RCC 7860 (cell line): Measurements from ENCODE around the gene MAN1B1.

ENCODE experiments used
- DNase-seq: peaks from one replicate; pipeline ENCODE4 v3.0.0-alpha.2; 2015; ENCODE audit warnings: low spot score
- FAIRE-seq: peaks from 2 replicates; lab custom pipeline; 2012; peaks lifted over from hg19 to GRCh38; lab: Jason Lieb, UNC

The MAN1B1 gene

DNA sequence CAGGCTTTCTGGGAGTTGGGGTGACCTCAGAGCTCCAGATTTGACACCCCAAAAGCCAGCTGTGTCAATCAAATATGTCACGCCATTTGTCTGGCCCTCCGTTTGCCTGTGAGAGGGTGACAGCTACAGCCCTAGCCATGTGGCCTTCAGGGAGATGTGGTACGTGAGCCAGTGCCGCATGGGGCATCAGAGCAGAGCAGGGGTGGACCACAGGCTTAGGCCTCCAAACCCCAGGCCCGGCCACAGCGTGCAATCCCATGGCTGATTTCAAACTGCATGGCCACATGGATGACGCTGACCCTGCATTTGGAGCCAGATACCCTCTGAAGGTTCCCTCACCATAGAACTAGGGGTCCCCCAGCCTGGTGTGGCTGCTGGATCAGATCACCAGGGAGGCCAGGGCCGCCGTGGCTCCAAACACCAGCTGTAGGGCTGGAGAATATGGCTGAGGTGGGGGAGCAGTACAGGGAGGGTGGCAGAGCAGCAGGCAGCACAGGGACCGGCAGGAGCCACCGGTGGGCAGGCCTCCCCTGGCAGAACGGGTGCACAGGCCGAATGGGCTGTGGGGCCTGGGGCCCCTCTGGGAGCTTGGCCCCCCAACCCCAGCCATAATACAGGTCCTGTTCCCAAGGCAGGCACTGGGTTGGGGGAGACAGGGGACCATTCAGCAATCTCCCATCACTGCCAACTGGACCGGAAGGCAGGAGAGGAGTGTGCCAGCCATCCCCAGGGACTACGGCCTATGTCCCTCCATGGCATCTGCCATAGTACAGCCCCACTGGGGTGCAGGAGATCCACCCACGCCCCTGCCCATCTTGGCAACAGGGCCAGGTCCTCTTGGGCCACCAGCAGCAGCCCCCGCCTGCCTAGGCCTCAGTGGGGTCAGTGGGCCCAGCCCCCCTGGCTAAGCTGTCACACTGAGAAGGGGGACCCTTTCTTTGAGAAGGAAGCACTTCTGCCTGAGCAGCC, 18.0 kb upstream of the MAN1B1 start:
- FAIRE-seq: no peak
- DNase-seq: no peak

DNA sequence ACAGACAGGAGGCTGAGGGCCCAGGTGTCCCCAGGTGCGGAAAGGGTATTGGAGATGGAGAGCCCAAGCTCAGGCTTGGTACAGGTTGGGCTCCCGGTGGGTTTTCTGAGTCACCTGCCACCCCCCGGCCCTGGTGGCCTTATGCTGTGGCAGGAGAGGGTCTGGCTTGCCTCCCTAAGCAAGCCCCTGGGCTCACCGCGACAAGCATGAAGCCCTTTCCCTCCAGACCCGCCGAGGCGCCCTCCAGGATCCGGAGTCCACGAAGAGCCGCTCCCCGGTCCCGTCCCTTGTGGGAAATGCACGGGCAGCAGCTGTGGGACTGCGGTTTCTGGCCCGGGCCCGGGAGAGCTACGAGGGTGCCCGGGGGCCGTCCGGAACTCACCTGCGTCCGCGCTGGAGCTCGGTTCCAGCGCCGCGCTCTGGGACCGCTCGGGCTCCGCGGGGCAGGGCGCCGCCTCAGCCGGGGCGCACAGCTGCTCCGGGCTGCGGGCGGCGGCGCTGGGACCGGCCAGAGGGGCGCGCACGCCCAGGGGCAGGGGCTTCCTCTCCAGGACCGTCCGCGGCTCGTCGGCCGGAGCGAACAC, 17.2 kb upstream of the MAN1B1 start:
- DNase-seq (no peak), FAIRE-seq (no peak)

DNA sequence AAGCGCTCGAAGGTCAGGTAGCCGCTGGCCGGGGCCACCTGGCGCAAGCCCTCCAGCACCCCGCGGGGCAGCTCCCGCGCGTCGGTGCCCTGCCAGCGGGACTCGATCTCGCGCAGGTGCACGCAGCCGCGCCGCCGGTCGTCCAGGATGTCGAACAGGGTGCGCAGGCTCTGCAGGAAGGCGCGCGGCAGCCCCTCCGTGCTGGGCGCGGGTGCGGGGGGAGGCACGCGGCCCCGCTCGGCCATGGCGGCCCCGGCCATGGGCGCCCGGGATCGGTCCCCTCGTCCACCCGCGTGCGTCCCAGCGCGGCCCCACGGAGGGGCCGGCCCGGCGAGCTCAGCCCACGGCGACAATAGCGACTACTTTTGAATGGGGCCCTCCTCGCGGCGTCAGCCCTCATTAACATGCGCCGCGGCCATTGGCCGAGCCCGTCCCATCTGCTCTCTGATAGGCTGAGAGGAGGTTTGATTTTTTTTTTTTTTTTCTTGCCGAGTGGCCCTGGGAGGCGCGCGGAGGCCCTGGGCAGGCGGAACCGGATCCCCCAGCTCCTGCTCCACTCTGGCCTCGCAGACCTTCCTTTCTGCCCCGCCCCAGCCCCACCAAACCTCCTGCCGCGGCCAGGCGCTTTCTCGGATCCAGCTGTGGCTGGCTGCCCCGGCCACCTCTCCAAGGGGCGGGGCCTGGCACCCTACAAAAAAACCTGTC, 16.4 kb upstream of the MAN1B1 start, which contains the start of gene SAPCD2:
SAPCD2 (minus strand) TSS at position 357 of the 705 bp plus-strand sequence; CDS start at position 260, 97 bp downstream.
- FAIRE-seq (peak; percentile 88), DNase-seq (peak; percentile 85)

DNA sequence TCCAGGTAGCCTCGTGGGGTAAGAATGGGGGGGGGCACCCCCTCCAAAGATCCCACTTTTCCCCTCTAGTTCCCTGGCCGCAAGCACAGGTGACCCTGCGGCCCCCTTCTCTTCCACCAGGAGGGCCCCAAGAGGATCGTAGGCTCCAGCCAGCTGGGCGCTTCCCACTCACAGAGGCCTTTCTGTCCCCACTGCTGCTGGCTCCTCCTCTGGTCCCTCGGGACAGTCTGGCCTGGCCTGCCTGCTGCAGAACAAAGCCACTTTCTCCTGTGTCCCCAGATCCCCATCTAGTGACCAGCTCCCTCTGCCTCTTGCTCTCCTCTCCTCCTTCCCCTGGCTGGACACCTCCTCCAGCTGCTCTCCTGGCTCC, 15.9 kb upstream of the MAN1B1 start:
- peak; percentile 11 for DNase-seq
- FAIRE-seq: no peak

DNA sequence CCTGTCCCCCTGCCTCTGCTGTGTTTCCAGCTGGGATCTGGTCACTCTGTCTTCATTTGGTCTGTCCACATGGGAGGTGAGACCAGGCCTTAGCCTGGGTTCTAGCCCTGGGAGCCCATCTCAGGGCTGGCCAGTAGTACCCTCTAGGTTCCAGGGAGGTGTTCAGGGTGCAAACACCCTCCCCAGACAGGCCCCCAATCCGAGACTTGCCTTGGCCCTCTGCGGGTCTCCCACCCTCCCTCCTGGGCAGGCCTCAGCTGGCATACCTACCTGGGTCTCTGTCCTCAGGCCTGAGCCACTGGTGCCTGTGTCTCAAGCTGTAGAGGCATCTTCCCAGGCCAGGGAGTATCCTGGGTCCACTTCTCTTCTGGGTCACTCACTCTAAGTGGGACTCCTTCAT, 15.5 kb upstream of the MAN1B1 start:
- DNase-seq (no peak), FAIRE-seq (no peak)

DNA sequence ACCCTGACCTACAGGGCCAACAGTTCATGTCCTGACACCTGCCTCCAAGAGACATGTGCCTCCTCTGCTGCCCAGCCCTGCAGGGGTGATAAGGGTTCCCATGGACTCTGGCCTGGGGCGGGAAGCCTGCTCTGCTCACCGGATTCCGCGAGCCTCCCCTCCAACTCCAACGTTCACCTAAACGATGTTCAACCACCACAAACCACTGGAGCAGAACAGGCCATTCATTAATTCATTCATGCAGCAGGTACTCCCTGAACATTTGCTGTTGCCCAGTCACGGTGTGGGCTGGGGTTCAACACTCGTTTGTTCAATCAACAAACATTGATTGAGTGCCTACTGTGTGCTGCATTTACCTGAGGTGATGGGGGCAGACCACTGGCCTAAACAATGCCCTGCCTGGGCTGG, 12.8 kb upstream of the MAN1B1 start:
- FAIRE-seq: no peak
- DNase-seq: no peak

DNA sequence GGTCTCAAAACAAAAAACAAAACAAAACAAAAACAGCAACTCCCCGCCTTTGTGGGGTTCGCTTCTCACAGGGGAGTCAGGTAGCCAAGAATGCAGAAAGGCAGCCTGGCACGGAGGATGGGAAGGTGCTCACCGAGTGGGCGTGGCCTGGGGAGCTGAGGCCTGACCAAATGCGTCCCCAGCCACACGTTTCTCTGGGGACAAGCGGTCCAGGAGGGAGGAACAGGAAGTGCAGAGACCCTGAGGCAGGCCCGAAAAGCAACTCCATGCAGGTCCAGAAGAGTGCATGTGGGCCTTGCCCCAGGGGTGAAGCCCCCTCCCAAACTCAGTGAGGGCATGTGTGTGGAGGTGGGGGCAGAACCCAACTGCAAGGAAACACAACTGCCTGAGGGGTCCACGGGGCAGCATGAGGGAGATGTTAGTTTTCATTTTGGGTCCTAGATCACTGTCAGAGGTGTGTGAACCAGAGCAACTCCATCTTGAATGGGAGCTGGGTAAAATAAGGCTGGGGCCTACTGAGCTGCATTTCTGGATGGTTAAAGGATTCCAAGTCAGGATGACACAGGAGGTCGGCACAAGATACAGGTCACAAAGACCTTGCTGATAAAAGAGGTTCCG, 12.0 kb upstream of the MAN1B1 start:
- no peak for FAIRE-seq
- no peak for DNase-seq

DNA sequence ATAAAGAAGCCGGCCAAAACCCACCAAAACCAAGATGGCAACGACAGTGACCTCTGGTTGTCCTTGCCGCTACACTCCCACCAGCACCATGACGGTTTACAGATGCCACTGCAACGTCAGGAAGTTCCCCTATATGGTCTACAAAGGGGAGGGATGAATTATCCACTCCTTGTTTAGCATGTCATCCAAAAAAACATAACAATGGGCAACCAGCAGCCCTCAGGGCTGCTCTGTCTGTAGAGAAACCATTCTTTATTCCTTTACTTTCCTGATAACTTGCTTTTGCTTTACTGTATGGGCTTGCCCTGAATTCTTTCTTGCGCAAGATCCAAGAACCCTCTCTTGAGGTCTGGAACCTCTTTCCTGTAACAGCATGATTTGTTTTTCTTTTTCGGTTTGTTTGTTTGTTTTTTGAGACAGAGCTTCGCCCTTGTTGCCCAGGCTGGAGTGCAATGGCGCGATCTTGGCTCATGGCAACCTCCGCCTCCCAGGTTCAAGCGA, 11.5 kb upstream of the MAN1B1 start:
- no peak for DNase-seq
- FAIRE-seq: no peak

DNA sequence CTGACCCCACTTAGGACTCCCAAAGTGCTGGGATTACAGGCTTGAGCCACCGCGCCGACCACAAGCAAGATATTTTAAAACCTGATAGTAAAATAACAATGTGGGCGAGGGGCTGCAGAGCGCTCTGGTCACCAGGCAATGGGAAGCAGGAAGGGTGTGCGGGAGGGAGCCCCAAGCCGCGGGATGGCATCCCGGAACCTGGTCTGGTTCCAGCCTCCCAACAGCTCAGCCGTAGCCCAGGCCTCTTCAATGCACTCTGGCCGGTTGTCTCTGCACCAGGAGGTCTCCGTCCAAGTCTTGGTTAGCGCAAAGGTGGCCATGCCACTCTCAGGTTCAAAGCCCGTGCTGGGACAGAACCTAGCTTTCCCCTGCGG, 10.2 kb upstream of the MAN1B1 start:
- FAIRE-seq (no peak), DNase-seq (no peak)

DNA sequence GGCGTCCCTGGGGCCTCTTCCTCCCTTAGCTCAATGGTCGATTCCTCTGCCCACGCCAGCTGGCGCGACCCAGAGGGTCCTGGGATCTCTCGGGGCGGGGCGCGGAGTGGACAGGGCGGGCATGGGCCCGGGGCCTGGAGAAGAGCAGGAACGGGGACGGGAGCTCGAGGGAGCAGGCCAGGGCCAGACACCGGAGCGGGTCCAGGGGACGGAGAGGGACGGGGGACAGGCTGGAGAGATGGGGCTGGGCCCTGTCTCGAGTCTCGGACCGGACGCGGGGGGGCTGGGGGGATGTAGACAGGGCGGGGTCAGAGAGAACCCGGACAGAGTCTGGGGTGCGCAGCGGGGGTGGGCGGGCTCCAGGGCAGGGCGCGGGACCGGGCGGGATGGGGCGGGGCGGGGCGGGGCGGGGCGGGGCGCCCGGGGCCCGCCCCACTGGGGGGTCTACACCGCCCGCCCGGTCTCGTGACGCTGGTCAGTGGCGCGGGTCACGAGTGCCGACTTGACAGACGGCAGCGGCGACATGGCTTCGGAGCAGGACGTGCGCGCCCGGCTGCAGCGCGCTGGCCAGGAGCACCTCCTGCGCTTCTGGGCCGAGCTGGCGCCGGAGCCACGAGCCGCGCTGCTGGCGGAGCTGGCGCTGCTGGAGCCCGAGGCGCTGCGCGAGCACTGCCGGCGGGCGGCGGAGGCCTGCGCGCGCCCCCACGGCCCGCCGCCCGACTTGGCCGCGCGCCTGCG, 9.6 kb upstream of the MAN1B1 start, which contains the start of gene UAP1L1:
UAP1L1 (plus strand) TSS at position 508 of the 738 bp plus-strand sequence; CDS start at position 524, 16 bp downstream.
- no peak for FAIRE-seq
- DNase-seq: peak; percentile 17

DNA sequence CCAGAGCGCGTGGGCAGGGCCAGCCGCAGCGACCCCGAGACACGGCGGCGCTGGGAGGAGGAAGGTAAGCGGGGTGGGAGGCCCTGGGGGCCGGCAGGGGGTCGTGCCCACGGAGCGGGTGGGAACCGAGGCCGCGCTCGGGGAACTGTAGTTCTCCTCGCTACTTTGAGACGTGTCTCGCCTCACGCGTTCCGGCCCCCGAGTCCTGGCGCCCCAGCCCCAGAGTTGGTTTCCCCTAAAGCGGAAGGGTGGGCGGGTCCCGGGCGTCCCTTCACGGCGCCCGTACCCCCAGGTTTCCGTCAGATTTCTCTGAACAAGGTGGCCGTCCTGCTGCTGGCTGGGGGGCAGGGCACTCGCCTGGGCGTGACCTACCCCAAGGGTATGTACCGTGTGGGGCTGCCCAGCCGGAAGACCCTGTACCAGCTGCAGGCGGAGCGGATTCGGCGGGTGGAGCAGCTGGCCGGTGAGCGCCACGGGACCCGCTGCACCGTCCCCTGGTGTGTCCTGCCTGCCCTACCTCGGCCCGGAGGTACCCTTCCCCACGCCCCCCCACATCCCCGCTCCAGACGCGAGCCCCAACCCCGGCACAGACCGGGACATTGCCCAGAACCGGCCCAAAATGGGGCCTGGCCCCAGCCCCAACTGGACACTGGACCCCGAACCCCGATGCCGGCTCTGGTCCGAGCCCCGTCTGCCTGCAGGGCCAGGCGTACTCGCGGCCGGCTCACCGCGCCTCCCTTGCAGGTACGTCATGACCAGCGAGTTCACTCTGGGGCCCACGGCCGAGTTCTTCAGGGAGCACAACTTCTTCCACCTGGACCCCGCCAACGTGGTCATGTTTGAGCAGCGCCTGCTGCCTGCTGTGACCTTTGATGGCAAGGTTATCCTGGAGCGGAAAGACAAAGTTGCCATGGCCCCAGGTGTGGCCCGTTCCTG, 8.8 kb upstream of the MAN1B1 start:
- no peak for FAIRE-seq
- no peak for DNase-seq

DNA sequence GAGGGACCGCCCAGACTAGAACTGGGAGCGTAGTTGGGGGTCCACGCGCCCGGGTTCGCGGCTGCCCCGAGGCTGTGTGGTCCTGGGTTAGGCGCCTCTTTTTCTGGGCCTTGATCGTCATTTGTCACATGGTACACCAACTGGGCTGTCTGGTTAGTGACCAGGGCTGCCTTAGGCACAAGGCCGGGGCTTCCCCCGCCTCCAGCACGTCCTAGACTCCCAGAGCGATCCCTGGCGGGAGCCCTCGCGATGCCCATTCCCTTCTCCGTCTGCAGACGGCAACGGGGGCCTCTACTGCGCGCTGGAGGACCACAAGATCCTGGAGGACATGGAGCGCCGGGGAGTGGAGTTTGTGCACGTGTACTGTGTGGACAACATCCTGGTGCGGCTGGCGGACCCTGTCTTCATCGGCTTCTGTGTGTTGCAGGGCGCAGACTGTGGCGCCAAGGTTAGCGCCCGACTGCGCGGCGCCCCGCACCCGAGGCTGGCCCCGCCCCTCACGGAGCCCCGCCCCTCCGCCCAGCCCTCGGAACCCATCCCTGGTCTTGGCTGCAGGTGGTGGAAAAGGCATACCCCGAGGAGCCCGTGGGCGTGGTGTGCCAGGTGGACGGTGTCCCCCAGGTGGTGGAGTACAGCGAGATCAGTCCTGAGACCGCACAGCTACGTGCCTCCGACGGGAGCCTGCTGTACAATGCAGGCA, 7.9 kb upstream of the MAN1B1 start:
- no peak for FAIRE-seq
- DNase-seq: no peak

DNA sequence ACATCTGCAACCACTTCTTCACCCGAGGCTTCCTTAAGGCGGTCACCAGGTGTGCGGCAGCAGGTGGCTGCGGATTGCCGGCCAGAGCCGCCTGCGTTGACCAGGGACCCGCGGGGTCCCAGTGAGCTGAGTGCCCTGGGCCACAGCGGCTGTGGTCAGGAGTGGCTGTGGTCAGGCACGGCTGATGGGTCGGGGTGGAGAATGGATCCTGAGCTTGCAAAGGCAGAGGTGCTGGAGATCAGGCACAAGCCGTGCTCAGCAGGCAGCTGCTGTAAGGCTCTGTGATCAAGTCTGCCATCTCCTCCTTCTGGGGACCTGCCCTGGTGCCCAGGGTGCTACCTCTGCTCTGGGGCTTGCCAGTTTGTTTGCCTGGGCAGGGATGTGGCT, 7.4 kb upstream of the MAN1B1 start:
- DNase-seq: no peak
- FAIRE-seq: no peak

DNA sequence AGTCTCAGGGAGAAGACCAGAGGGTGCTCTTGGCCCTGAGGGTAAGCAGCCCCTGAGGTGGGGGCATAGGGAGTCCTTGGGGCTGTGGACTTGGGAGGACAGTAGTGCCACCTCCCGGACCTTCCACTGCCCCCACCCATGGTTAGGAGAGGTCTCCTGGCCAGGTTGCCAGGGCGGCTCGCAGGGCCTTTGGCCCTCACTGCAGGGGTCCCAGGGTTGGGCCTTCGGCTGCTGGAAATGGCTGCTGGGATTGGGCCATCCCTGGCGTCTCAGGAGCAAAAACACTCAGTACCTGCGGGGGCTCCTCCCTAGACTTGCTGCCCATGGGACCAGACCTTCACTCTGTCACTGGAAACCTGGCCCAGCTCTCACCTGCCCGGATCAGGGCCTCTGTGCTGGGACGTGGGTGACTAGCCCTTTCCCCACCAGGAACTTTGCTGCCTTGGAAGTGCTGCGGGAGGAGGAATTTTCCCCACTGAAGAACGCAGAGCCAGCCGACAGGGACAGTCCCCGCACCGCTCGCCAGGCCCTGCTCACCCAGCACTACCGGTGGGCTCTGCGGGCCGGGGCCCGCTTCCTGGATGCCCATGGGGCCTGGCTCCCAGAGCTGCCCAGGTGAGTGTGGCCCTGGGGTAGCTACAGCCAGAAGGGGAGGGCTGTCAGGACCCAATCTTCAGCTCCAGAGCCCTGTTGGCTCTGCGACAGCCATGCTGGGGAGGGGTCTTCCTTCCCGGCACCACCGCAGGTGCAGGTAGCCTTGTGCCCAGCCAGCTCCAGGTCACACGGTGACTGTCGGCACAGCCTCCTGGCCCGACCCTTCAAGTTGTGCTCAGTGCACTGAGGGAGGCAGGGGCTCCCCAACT, 6.3 kb upstream of the MAN1B1 start:
- no peak for FAIRE-seq
- no peak for DNase-seq

DNA sequence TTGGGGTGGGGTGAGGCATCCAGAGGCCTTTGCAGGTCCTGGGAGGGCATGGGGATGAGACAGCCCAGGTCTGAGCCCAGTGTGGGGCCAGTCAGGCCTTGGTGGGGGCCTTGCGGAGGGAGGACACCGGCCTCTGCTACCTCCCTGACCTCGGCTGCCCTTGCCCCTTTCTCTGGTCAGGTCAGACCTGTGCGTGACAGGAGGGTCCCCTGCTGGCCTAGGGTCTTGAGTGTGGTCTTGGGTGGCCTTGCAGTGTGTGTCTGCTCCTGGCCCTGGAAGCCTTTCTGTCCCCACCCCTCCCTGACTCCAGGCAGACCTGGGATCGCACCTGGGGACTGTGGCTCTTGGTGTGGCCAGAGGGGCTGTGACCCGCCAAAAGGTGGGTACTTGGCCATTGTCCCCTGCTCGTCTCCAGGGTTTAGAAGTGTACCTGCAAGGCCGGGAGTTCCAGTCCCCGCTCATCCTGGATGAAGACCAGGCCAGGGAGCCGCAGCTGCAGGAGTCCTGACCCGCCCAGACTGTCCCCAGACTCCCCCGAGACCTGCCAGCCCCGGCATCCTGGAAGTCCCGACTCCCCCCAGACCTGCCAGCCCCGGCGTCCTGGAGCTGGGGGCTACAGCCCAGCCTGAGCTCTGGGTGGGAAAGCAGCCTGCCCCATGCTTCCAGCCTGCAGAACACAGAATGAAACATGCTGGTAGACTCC, 4.4 kb upstream of the MAN1B1 start:
- FAIRE-seq (no peak), DNase-seq (no peak)

DNA sequence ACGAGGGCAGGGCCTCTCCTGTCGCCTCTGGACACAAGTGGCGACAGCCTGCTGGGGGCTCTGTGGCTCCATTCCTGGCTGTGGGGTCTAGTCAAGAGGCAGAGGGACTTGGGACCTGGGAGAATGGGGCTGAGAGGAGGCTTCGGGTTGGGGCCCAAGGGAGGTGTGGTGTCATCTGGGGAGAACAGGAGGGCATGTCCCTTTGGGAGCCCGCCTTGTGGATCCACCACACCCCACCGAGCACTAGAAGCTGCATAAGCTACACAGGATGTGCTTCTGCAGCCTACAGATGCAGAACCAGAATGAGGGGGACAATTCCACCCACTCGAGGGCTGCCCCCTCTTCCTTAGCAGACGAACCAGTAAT, 3.9 kb upstream of the MAN1B1 start:
- FAIRE-seq (no peak), DNase-seq (peak; percentile 7)

DNA sequence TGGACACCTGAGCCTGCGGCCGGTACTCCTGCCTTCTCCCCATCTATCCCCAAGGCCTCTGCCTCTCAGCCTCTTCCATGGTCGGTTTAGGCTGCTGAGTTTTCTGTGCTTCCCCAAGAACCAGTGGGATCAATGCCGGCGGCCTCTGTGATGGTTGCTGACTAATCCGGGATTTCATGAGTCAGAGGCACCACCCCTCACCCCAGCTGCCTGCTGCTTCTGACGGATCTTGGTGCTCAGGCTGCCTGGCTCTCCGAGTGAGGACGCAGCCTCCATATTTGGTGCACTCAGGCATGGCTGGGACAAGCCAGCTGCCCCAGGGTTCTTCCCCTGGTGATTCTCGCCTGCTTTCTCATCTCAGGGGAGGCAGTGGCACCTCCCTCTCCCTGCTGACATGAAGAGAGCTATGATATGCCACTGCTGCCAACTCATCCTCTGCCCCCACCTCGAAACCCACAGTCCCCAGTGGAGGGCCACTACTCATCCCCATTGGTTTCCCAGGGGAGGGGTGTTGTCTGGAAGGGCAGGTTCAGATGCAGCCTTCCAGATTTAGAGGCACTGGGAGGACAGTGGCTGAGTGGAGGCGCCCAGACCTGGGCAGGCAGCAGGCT, 3.3 kb upstream of the MAN1B1 start:
- FAIRE-seq: peak; percentile 98
- peak; percentile 100 for DNase-seq
